GM23338 (cell line): ENCODE data around the gene SYCE1L. TPM values are rescaled to one million over a fixed set of nuclear protein-coding genes. Genes with fewer than 3 reads are reported as not detected.
A peak's percentile ranks its signal among the peaks of the same experiment; 100 is the strongest.

Experiments used
- ATAC-seq: fragments of 200-7000 bp; cut with Tn5 transposase; 3 replicates; pipeline ENCODE4 v1.9.1; 2020
- DNase-seq: peaks from one replicate; pipeline ENCODE4 v3.0.0-alpha.2; 2015; ENCODE audit warnings: low spot score
- H2AFZ ChIP-seq: fragments of 200-600 bp; sonication (generic); 2 replicates; pipeline ENCODE4 v1.8.0; 2016; ENCODE audit warnings: antibody characterized with exemption, mild to moderate bottlenecking, moderate library complexity
- H3F3A ChIP-seq: fragments of 200-600 bp; sonication (generic); replicated peaks from 2 replicates; pipeline ENCODE4 v1.8.0; 2017; ENCODE audit warnings: antibody characterized with exemption, mixed run types, low read depth
- H3K27ac ChIP-seq: fragments of 200-600 bp; sonication (generic); 2 replicates; pipeline ENCODE4 v1.6.1; 2016; ENCODE audit warnings: low read depth
- H3K27me3 ChIP-seq: fragments of 200-600 bp; sonication (generic); 2 replicates; pipeline ENCODE4 v1.8.0; 2016; ENCODE audit warnings: mild to moderate bottlenecking, mixed run types, moderate library complexity; ENCODE audit not compliant: insufficient read depth
- H3K36me3 ChIP-seq: fragments of 200-600 bp; sonication (generic); 2 replicates; pipeline ENCODE4 v1.8.0; 2016; ENCODE audit warnings: mild to moderate bottlenecking; ENCODE audit not compliant: insufficient read depth
- H3K4me1 ChIP-seq: fragments of 200-600 bp; sonication (generic); 2 replicates; pipeline ENCODE4 v1.8.0; 2016; ENCODE audit warnings: mild to moderate bottlenecking, moderate library complexity; ENCODE audit not compliant: insufficient read depth
- H3K4me2 ChIP-seq: fragments of 200-600 bp; sonication (generic); 2 replicates; pipeline ENCODE4 v1.7.1; 2017; ENCODE audit warnings: mixed run types
- H3K4me3 ChIP-seq: fragments of 200-600 bp; sonication (generic); 2 replicates; pipeline ENCODE4 v1.6.1; 2016; ENCODE audit warnings: mixed run types
- H3K79me2 ChIP-seq: fragments of 200-600 bp; sonication (generic); replicated peaks from 2 replicates; pipeline ENCODE4 v1.8.0; 2017; ENCODE audit warnings: mild to moderate bottlenecking; ENCODE audit not compliant: insufficient read depth
- H3K9me2 ChIP-seq: fragments of 200-600 bp; sonication (generic); 2 replicates; pipeline ENCODE4 v1.8.0; 2017; ENCODE audit not compliant: insufficient read depth
- H4K20me1 ChIP-seq: fragments of 200-600 bp; sonication (generic); replicated peaks from 2 replicates; pipeline ENCODE4 v1.8.0; 2017; ENCODE audit warnings: mild to moderate bottlenecking; ENCODE audit not compliant: insufficient read depth
- H3K27ac Mint-ChIP-seq: 2 replicates; pipeline ENCODE4 v1.8.0; 2020; ENCODE audit warnings: inconsistent platforms, mild to moderate bottlenecking, moderate library complexity, mixed read lengths
- H3K27me3 Mint-ChIP-seq: 3 replicates; pipeline ENCODE4 v1.8.0; 2022; ENCODE audit warnings: low read depth, mild to moderate bottlenecking, moderate library complexity, mixed read lengths, inconsistent platforms; ENCODE audit not compliant: insufficient read depth, poor library complexity
- H3K36me3 Mint-ChIP-seq: 3 replicates; pipeline ENCODE4 v1.8.0; 2021; ENCODE audit warnings: low read depth, mild to moderate bottlenecking, inconsistent platforms, moderate library complexity, mixed read lengths
- H3K4me1 Mint-ChIP-seq: 3 replicates; pipeline ENCODE4 v1.8.0; 2020; ENCODE audit warnings: mild to moderate bottlenecking, inconsistent platforms, mixed read lengths
- H3K4me3 Mint-ChIP-seq: 3 replicates; pipeline ENCODE4 v1.8.0; 2021; ENCODE audit warnings: moderate library complexity, mild to moderate bottlenecking, inconsistent platforms, mixed read lengths
- H3K9me3 Mint-ChIP-seq: 3 replicates; pipeline ENCODE4 v1.8.0; 2020; ENCODE audit warnings: moderate library complexity, mild to moderate bottlenecking, inconsistent platforms, mixed read lengths
- CREB1 ChIP-seq: fragments of 250-450 bp; sonication (Bioruptor Pico); IDR thresholded peaks from 2 replicates; pipeline ENCODE4 v1.5.0; 2020; ENCODE audit warnings: low read depth, mild to moderate bottlenecking, moderate library complexity
- CTCF ChIP-seq, 2 experiments: fragments of 200-600 bp in 1 of 2; sonication (generic) in 1 of 2; conservative IDR thresholded peaks; 2 replicates each; pipeline versions ENCODE4 v1.5.1 to v1.6.1; 2016 to 2017; ENCODE audit warnings: antibody characterized with exemption in 2 of 2, low read depth in 2 of 2, mild to moderate bottlenecking in 2 of 2, moderate library complexity in 1 of 2
- EZH2 ChIP-seq: fragments of 200-600 bp; sonication (generic); IDR thresholded peaks from one replicate; pipeline ENCODE4 v1.8.0; 2017; ENCODE audit warnings: antibody characterized with exemption, mild to moderate bottlenecking, low read depth; ENCODE audit not compliant: unreplicated experiment
- EZH2phosphoT487 ChIP-seq: fragments of 200-600 bp; sonication (generic); IDR thresholded peaks from one replicate; pipeline ENCODE4 v1.8.1; 2018; ENCODE audit warnings: antibody characterized with exemption; ENCODE audit not compliant: unreplicated experiment
- JUNB ChIP-seq: IDR thresholded peaks from one replicate; pipeline ENCODE4 v1.6.1; 2016; ENCODE audit warnings: antibody characterized with exemption; ENCODE audit not compliant: unreplicated experiment
- NANOG ChIP-seq: IDR thresholded peaks from 2 replicates; pipeline ENCODE4 v1.6.1; 2016; ENCODE audit warnings: antibody characterized with exemption, borderline replicate concordance
- POLR2AphosphoS5 ChIP-seq: IDR thresholded peaks from 2 replicates; pipeline ENCODE4 v1.6.1; 2016; ENCODE audit warnings: antibody characterized with exemption, low read depth
- REST ChIP-seq: IDR thresholded peaks from one replicate; pipeline ENCODE4 v1.6.1; 2018; ENCODE audit warnings: antibody characterized with exemption; ENCODE audit not compliant: unreplicated experiment
- STAT1 ChIP-seq: IDR thresholded peaks from one replicate; pipeline ENCODE4 v1.6.1; 2016; ENCODE audit warnings: antibody characterized with exemption; ENCODE audit not compliant: unreplicated experiment
- ZNF114 ChIP-seq: fragments of 250-450 bp; sonication (Bioruptor Pico); IDR thresholded peaks from 2 replicates; pipeline ENCODE4 v1.5.0; 2020; ENCODE audit warnings: mild to moderate bottlenecking, moderate library complexity
- ZNF462 ChIP-seq: fragments of 250-450 bp; sonication (Bioruptor Pico); IDR thresholded peaks from 2 replicates; pipeline ENCODE4 v1.5.0; 2020; ENCODE audit warnings: mild to moderate bottlenecking, moderate library complexity
- polyA plus RNA-seq: library from polyadenylated mRNA; unstranded; fragments of >200 nt; fragmentation: Nextera tagmentation; extraction: Ambion mirVana; gene quantifications from 2 replicates; pipeline ENCODE4 v1.2.1, GENCODE V29; 2016
- total RNA-seq: library from RNA; depleted of rRNA; stranded (reverse); fragments of >200 nt; shearing (Covaris generic); gene quantifications from 2 replicates; pipeline ENCODE4 v1.2.3, GENCODE V29; 2014

The SYCE1L gene
- total and polyA plus RNA-seq, 2 experiments from 2014 or later, result 3.9 to 5.9 TPM

- TF ChIP-seq CTCF (conservative IDR thresholded peaks at IDR 0.05; ENCODE audit: low read depth in 2 of 2), result no peak
- no peak for TF ChIP-seq NANOG
These were observed 20.2 kb downstream of the SYCE1L start (continued) for GRCh38 chr16:77219437-77219836.

GRCh38 chr16:77220427-77220826 lies 21.2 kb downstream of the SYCE1L start:
- DNase-seq (no peak), ATAC-seq (peak; percentile 47; the same call in 2 of the 3 replicates)
- Histone ChIP-seq H3K4me2 (no peak overlapping the region), H2AFZ (no peak overlapping the region), H3F3A (no peaks in the 10 kb centered on the region), H3K27me3 (no peaks in the 10 kb centered on the region), H3K9me2 (no peaks in the 10 kb centered on the region), H3K36me3 (no peaks in the 10 kb centered on the region), H3K4me3 (no peak overlapping the region), H3K27ac (no peak overlapping the region), H4K20me1 (no peaks in the 10 kb centered on the region), H3K4me1 (no peaks in the 10 kb centered on the region), H3K79me2 (no peaks in the 10 kb centered on the region)
- Mint-ChIP-seq H3K27ac (no peak overlapping the region), H3K9me3 (no peaks in the 10 kb centered on the region), H3K27me3 (peaks cover 3% of the 10 kb centered on the region), H3K4me1 (peaks cover 15% of the 10 kb centered on the region; the same call in 2 of the 3 replicates), H3K4me3 (no peak overlapping the region), H3K36me3 (peaks cover 4% of the 10 kb centered on the region; the same call in 1 of the 3 replicates)
- TF ChIP-seq CREB1 (CRISPR knock-in tag) (no peak), REST (no peak), CTCF (conservative IDR thresholded peaks at IDR 0.05; ENCODE audit: low read depth in 2 of 2) (no peak), STAT1 (no peak), EZH2 (no peak), POLR2AphosphoS5 (no peak), ZNF114 (no peak), NANOG (no peak), EZH2phosphoT487 (no peak), ZNF462 (CRISPR knock-in tag) (no peak), JUNB (no peak)
